Caco-2 (cell line): ENCODE measurements around the gene UPK3BL2. TPM values are rescaled to one million over a fixed set of nuclear protein-coding genes. Genes with fewer than 3 reads are reported as not detected.
A peak's percentile ranks its signal among the peaks of the same experiment; 100 is the strongest.
"Not testable (repeated sequence)": the region's sequence is repeated elsewhere in the genome, so short reads cannot be mapped to it uniquely, and the experiment has no call there.

Experiments used
- BruUV-seq: library from RNA; stranded (reverse); fragments of 400-500 nt; replicated peaks from 2 replicates; lab custom pipeline; 2021; lab: Mats Ljungman, UMichigan
- CTCF ChIA-PET: fragments of 300-600 bp; sonication (Branson Sonifier 250); formaldehyde crosslinking; loops from one replicate; lab custom pipeline; 2022; ENCODE audit warnings: antibody characterized with exemption; lab: Charles Lee
- POLR2A ChIA-PET: fragments of 300-600 bp; sonication (Branson Sonifier 250); formaldehyde crosslinking; loops from one replicate; lab custom pipeline; 2022; ENCODE audit warnings: antibody characterized with exemption; lab: Charles Lee
- DNase-seq, 2 experiments: peaks; one replicate each; pipeline versions ENCODE4 v3.0.0 to v3.0.0-alpha.2; 2020 to 2022
- H3K27me3 ChIP-seq: replicated peaks from 2 replicates; pipeline ENCODE4 v1.6.0; 2011; ENCODE audit warnings: low read length; ENCODE audit not compliant: control insufficient read depth, insufficient read depth
- H3K36me3 ChIP-seq: 2 replicates; pipeline ENCODE4 v1.5.1; 2011; ENCODE audit warnings: low read length; ENCODE audit not compliant: control insufficient read depth, insufficient read depth
- H3K4me1 ChIP-seq: fragments of 250-450 bp; sonication (Bioruptor Pico); 2 replicates; pipeline ENCODE4 v1.5.1; 2020; ENCODE audit warnings: mild to moderate bottlenecking
- H3K4me3 ChIP-seq: 2 replicates; pipeline ENCODE4 v1.5.1; 2011; ENCODE audit warnings: low read depth, mild to moderate bottlenecking, control low read depth, low read length
- H3K9me3 ChIP-seq: fragments of 250-450 bp; sonication (Bioruptor Pico); 2 replicates; pipeline ENCODE4 v1.5.1; 2020; ENCODE audit warnings: mild to moderate bottlenecking, moderate library complexity
- H3K27ac Mint-ChIP-seq: one replicate; pipeline ENCODE4 v1.8.0; 2022; ENCODE audit warnings: mixed read lengths; ENCODE audit not compliant: unreplicated experiment
- H3K27me3 Mint-ChIP-seq: one replicate; pipeline ENCODE4 v1.8.0; 2022; ENCODE audit warnings: mixed read lengths; ENCODE audit not compliant: insufficient read depth, unreplicated experiment
- H3K36me3 Mint-ChIP-seq: one replicate; pipeline ENCODE4 v1.8.0; 2022; ENCODE audit warnings: mild to moderate bottlenecking, mixed read lengths; ENCODE audit not compliant: insufficient read depth, unreplicated experiment
- H3K4me1 Mint-ChIP-seq: one replicate; pipeline ENCODE4 v1.8.0; 2022; ENCODE audit warnings: low read depth, mixed read lengths; ENCODE audit not compliant: unreplicated experiment
- H3K4me3 Mint-ChIP-seq: one replicate; pipeline ENCODE4 v1.8.0; 2022; ENCODE audit warnings: mild to moderate bottlenecking, moderate library complexity, mixed read lengths; ENCODE audit not compliant: unreplicated experiment
- H3K9me3 Mint-ChIP-seq: one replicate; pipeline ENCODE4 v1.8.0; 2022; ENCODE audit warnings: mixed read lengths; ENCODE audit not compliant: unreplicated experiment
- intact Hi-C: fragments of 100-400 bp; cut with micrococcal nuclease; formaldehyde crosslinking; loops from one replicate; pipeline ENCODE4 v1.10.0; 2022; ENCODE audit not compliant: unreplicated experiment
- total RNA-seq: library from RNA; stranded (reverse); gene quantifications from 2 replicates; pipeline ENCODE4 v1.2.3, GENCODE V29; 2022

UPK3BL2 gene
- total RNA-seq, 1 experiment from 2014 or later: 11.2 TPM

GRCh38 chr7:102494473-102495149 lies 48.9 kb downstream of the UPK3BL2 start:
- H3K36me3 Mint-ChIP-seq, H3K36me3 ChIP-seq, DNase-seq, H3K4me3 Mint-ChIP-seq, H3K27ac Mint-ChIP-seq, CTCF ChIA-PET, H3K4me3 ChIP-seq, BruUV-seq, H3K4me1 ChIP-seq, H3K27me3 Mint-ChIP-seq, H3K4me1 Mint-ChIP-seq, intact Hi-C loops, H3K27me3 ChIP-seq, POLR2A ChIA-PET, H3K9me3 ChIP-seq, H3K9me3 Mint-ChIP-seq: not testable (repeated sequence)

- CTCF ChIA-PET, H3K27me3 ChIP-seq, intact Hi-C loops, H3K4me1 ChIP-seq, H3K27me3 Mint-ChIP-seq, H3K9me3 Mint-ChIP-seq, H3K27ac Mint-ChIP-seq, BruUV-seq, H3K36me3 ChIP-seq, H3K36me3 Mint-ChIP-seq, H3K4me1 Mint-ChIP-seq, H3K9me3 ChIP-seq, H3K4me3 ChIP-seq, H3K4me3 Mint-ChIP-seq, POLR2A ChIA-PET: not testable (repeated sequence)
- peak in 1 of 2 experiments; percentile 4 for DNase-seq
Measured at GRCh38 chr7:102494026-102494425, 49.5 kb downstream of the UPK3BL2 start.

GRCh38 chr7:102493220-102493935 lies 50.1 kb downstream of the UPK3BL2 start:
- H3K9me3 Mint-ChIP-seq, H3K27me3 ChIP-seq, H3K9me3 ChIP-seq, BruUV-seq, H3K4me3 Mint-ChIP-seq, H3K4me3 ChIP-seq, DNase-seq, intact Hi-C loops, POLR2A ChIA-PET, H3K27ac Mint-ChIP-seq, CTCF ChIA-PET, H3K4me1 Mint-ChIP-seq, H3K4me1 ChIP-seq, H3K27me3 Mint-ChIP-seq, H3K36me3 Mint-ChIP-seq, H3K36me3 ChIP-seq: not testable (repeated sequence)

DNA sequence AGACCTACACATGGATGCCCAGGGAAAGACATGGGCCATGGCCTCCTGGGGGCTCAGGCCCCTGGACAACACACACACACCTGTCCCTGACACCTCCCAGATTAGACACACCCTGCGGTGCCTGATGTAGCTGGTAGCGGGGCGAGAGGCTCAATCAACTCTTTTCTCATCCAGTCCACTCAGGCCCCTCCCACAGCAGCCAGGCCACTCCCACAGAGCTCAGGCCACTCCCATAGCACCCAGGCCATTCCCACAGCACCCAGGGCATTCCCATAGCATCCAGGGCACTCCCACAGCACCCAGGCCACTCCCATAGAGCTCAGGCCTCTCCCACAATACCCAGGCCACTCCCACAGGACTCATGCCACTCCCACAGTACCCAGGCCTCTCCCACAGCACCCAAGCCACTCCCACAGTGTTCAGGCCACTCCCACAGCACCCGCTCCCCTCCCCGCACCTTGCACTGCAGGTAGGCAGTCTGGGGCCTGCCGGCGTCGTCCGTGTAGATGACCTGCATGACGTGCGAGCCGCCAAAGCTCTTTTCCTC lies 52.9 kb downstream of the UPK3BL2 start:
- H3K4me1 Mint-ChIP-seq, H3K4me3 Mint-ChIP-seq, H3K27me3 ChIP-seq, H3K4me1 ChIP-seq, H3K36me3 Mint-ChIP-seq, BruUV-seq, H3K4me3 ChIP-seq, H3K9me3 ChIP-seq, H3K27ac Mint-ChIP-seq, H3K36me3 ChIP-seq, CTCF ChIA-PET, H3K9me3 Mint-ChIP-seq, H3K27me3 Mint-ChIP-seq, intact Hi-C loops, POLR2A ChIA-PET: not testable (repeated sequence)
- peak; percentile 71 to 78 for DNase-seq

Other genes starting within 250 kb of the UPK3BL2 start
- not detected in 2 replicates for gene SPDYE6, start 187.3 kb downstream of the UPK3BL2 start, total RNA-seq
- gene PRKRIP1, start 147.3 kb downstream of the UPK3BL2 start, total RNA-seq: 34.2 and 35.2 TPM in 2 replicates
- 19.4 and 20.2 TPM in 2 replicates for gene ORAI2, start 110.1 kb downstream of the UPK3BL2 start, total RNA-seq
- 13.8 and 15.0 TPM in 2 replicates for gene ALKBH4, start 78.8 kb downstream of the UPK3BL2 start, total RNA-seq
- gene LRWD1, start 78.7 kb downstream of the UPK3BL2 start, total RNA-seq: 23.6 and 25.3 TPM in 2 replicates
- gene POLR2J, start 64.8 kb downstream of the UPK3BL2 start, total RNA-seq: 68.1 and 70.0 TPM in 2 replicates
- gene RASA4B, start 25.9 kb downstream of the UPK3BL2 start, total RNA-seq: 2.9 and 3.2 TPM in 2 replicates
- gene SPDYE2, start 7.5 kb upstream of the UPK3BL2 start, total RNA-seq: not detected in 2 replicates
- 34.4 and 37.4 TPM in 2 replicates for gene POLR2J3, start 28.9 kb upstream of the UPK3BL2 start, total RNA-seq
- gene RASA4, start 73.1 kb upstream of the UPK3BL2 start, total RNA-seq: 6.1 and 7.2 TPM in 2 replicates
- gene UPK3BL1, start 99.1 kb upstream of the UPK3BL2 start, total RNA-seq: 9.9 and 13.7 TPM in 2 replicates
- not detected in 2 replicates for gene SPDYE2B, start 106.6 kb upstream of the UPK3BL2 start, total RNA-seq
- gene POLR2J2, start 128.0 kb upstream of the UPK3BL2 start, total RNA-seq: 12.7 and 13.7 TPM in 2 replicates
- gene FAM185A, start 205.3 kb upstream of the UPK3BL2 start, total RNA-seq: 10.6 and 12.8 TPM in 2 replicates